T-helper 22 cell (primary cell): Measurements from ENCODE around the gene PEX26.
A peak's percentile ranks its signal among the peaks of the same experiment; 100 is the strongest.
"Not testable (repeated sequence)": the region's sequence is repeated elsewhere in the genome, so short reads cannot be mapped to it uniquely, and the experiment has no call there.

Experiments used
- DNase-seq: peaks from one replicate; pipeline ENCODE4 v3.0.0-alpha.2; 2020; ENCODE audit warnings: low read depth

PEX26 gene

DNA sequence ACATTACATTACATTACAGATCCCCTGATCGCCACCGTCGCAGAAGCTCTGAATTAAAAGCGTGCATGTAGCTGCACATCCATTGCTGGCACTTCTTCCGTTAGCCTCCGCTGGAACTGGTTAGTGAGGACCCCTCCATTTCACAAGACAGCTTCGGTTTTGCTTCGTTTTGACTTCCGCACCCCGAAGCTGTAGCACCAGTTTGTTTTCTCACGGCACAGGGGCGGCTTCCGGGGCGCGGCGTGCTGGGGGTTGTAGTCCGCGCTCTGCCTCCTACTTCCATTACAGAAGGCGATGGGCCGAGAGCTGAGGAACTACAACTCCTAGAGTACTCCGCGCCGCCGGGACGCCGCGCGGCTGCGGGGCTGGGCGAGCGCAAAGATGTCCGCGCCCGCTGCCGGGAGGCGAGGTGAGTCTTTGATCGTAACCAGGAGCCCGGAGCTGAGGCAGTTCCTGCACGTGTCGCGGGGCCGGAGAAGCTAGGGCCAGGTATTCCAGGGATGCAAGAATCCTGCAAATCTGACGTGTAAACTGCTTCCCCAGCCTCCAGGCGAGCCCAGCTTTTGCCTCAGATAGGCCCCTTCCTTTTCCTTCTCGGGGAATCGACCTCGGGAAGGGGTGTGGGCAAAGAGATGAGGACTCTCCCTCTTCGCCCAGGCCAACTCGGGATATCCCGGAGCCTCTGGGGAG lies at the start of gene PEX26:
TSS of gene PEX26 (plus strand) at position 352 of the 690 bp plus-strand sequence. CDS start 387 bp downstream, outside the sequence.
- DNase-seq = peak; percentile 93

DNA sequence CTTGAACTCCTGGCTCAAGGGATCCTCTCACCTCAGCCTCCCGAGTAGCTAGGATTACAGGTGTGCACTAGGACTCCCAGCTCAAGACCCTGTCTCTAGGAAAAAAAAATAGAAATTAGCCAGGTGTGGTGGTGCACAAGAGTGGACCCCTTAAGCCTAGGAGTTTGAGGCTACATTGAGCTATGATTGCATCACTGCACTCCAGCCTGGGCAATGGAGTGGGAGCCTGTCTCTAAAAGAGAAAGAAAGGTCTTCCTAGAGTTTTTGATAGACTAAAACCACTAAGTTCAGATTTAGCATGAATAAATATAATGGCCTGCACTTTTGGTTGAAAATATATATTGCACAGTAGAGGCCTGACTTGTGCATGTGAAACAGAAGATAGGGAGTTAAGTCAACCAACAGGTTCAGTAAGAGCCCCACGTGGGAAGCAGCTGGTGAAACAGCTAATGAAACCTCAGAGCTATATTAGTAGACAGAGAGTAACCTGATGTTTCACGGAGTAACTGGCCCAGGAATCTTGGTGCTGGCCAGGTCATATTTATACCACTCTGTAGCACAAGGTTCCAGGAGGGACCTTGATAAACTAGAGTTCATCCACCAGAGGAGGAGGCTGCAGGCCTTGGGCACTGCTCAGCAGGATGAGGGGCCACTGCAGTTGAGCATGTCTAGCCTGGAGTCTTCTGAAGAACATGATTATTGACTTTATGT lies 48.8 kb upstream of the PEX26 start:
- DNase-seq = no peak

DNA sequence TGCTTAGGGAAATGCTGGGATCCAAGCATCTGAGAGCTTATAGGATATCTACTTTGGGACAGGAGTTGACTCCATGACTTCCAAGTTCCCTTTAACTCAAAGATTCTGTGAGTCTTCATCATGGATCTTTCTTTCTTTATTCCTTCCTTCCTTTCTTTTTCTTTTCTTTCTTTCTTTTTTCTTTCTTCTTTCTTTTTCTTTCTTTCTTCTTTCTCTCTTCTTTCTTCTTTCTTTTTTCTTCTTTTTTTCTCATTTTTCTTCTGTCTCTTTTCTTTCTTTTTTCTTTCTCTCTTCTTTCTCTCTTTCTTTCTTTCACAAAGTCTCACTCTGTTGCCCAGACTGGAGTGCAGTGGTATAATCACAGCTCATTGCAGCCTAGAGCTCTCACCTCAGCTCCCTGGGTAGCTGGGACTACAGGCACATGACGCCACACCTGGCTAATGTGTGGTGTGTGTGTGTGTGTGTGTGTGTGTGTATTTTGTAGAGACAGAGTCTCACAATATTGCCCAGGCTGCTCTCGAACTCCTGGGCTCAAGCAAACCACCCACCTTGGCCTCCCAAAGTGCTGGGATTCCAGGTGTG lies 48.0 kb upstream of the PEX26 start:
- DNase-seq = no peak

DNA sequence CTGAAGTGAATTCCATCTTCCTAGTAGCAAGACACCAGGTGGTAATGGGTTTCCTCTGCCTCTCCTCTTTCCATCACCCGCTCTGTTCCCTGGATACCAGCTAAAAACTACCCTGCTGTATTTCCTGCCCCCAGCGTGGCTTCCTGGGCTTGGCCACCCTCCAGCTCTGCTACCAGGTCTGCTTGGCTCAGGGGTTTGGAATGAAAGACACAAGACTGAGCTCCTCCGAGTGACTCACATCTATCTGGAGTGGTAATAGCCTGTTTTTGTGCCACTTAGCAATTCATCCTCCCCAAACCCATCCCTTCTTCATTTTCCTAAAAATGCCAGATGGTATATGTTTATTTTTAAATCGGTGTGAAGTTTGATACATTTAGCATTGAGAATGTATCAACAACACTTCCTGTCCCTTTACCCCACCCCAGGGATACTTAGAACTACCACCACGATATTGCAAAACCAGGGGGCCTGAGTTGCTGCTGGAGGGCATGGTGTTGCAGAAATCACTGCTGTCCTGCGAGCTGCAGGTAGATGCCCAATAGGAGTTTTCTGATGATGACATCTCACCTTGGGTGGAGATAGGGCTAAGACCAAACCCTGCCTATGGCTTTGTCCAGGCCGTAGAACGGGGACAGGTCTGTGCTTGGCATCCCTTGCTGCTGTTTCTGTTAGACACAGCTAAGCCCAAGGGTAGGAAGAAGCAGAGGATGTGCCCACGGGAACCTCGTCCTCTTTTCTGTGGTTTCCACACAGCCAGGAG lies 45.9 kb upstream of the PEX26 start:
- DNase-seq = no peak

DNA sequence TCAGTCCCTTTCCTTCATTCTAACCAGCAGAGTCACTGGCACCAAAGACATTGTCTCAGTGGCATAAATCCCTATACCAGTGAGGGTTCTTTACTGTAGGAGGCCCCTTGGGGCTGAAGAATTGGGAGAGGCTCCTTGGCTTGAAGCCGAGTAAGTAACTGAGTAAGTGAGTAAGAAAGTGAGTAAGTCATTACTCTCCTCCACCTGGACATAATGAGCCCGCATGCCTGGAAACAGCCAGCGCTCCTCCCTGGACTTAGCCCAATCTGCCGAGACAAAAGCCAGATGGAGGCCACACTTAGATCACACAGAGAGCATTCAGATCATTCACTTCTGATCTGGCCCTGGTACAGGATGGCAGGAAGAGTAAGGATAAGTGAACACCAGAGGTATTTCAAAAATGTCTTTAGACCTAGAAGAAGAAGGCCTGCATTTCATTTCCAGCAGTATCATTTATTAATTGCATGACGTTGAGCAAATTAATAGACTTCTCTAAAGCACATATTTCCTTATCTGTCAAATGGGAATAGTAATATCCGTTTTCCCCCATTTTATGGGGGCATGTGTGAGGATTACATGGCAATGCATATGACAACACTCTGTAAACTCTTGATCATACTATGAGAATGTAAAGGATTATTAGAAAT lies 45.2 kb upstream of the PEX26 start:
- DNase-seq = no peak

DNA sequence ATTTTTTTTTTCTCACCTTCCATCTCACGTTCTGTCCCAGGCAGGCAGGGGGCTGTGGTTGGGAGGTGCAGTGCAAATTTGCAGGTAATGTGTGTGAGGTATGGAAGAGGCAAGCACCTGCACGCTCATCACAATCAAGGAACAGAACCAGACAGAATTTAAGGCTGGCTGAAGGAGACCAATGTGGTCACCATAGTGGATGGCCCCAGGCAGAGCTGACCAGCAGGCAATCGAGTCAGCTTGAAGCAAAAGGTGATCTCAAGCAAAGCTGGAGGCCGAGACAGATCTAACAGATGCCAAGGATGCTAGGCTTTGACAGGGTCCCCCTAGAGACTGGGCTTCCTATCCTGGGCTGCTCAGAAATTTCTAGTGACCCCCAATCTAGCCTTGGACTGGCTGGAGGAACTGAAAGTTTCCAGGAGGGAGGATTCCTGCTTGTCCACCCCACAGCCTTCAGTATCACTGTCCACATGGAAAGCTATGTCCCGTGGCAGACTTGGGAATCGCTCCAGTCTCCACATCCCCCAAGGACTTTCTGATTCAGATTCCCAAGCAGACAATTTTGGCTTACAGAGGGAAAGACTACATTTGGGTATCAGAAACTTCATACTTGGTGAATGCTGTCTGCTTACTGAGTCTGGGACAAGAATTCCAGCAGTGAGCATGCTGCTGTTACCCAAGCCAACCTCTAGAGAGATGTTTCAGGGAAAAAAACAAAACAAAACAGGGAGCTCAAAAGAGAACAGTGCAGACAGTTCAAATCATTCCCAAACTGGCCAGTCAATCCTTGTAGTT lies 44.4 kb upstream of the PEX26 start:
- DNase-seq = no peak

DNA sequence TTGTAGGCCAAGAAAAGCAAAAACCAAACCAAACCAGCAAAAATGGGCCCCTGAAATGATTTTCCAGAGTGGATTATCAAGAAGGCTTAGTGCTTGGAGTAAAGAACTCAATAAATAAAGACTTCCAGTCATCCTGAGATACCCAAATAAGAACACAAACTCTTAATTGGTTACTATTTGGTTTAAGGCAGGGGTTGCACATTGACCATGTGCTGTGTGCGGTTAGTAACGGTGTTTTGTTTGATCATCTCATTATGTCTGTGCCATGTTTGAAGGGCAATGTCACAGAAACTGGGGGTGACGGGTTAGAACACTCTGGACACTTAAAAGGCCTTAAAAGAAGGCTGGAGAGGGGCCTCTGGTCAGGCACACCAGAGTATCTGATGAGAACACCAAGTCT lies 43.7 kb upstream of the PEX26 start:
- no peak for DNase-seq

DNA sequence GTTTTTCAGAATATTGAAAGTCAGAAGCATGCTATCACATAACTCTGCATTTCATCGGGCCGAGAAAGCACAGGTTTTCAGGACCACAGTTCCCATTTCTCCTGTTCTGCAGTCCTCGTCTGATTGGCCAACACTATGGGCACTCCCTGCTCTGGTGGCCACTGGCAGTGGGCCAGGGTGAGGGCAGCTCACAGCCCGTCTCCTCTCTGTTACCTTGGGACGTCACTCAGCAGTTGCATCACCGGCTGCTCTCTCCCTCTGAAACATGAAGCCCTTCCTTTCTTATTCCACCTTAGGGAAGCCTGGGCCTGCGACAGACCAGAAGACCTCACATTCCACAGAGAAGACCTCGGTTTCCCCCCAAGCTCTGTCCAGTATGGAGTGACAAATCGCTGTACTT lies 42.0 kb upstream of the PEX26 start:
- DNase-seq = no peak

DNA sequence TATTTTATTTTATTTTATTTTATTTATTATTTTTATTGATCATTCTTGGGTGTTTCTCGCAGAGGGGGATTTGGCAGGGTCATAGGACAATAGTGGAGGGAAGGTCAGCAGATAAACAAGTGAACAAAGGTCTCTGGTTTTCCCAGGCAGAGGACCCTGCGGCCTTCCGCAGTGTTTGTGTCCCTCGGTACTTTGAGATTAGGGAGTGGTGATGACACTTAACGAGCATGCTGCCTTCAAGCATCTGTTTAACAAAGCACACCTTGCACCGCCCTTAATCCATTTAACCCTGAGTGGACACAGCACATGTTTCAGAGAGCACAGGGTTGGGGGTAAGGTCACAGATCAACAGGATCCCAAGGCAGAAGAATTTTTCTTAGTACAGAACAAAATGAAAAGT lies 36.9 kb upstream of the PEX26 start:
- not testable (repeated sequence) for DNase-seq

DNA sequence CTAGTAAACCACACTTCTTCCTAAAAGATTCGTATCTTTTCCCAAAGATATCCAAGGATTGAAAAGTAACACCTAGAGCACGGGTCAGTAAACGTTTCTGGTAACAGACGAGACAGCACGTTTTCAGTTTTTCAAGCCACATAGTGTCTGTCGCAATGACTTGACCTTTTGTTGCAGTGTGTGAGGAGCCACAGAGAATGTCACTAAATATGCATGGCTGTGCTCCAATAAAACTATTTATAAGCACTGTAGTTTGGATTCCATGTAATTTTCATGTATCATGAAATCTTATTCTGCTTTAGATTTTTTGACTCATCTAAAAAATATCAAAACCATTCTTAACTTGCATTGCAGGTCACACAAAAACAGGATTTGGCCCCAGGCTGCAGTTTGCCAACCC lies 35.1 kb upstream of the PEX26 start:
- no peak for DNase-seq

DNA sequence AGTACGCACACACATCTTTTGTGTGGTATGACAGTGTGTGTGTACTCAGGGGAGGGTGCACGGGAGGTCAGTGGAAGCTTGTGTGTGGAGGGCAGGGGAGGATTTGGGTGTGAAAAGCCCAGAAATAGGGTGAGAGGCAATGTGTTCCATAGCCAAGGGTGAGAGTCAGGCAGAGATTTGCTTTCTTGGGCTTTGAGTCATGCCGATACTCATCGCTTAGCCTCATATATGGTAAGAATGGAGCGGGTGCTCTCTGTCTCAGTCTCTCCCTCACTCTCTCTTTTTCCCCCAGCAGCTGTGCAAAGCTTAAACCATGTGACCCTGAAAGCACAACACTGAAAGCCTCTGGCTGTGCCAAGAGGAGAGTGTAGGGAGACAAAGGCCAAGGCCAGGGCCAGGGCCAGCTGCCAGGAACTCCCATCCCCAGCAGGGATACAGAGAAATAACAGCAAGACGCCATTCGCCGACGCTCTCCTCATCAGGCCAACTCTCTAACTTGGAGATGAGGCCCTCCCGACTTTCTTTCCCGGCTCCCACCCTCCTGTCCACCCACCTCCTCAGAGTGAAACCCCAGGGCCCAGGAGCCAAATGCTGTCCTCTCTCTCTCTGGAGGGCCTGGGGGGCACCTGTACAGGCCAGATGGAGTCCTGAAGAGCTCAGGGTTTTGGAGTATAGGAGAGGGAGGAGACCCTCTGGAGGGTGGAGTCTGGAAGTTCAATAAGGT lies 33.1 kb upstream of the PEX26 start:
- DNase-seq = no peak

DNA sequence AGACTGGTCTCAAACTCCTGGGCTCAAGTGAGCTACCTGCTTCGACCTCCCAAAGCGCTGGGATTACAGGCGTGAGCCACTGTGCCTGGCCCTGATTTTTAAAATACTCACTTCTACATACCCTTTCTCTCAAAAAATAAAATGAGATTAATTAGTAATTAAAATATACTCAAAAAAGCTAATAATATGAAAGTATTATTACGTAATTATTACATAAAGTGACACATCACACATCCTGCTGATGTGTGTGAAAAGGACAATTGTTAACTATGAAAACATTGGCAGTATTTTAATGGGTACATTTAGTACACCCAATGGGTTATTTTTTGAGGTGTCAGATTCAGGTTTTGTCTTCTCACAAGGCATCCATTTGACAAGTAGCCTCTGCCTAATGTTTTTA lies 32.0 kb upstream of the PEX26 start:
- DNase-seq = no peak

DNA sequence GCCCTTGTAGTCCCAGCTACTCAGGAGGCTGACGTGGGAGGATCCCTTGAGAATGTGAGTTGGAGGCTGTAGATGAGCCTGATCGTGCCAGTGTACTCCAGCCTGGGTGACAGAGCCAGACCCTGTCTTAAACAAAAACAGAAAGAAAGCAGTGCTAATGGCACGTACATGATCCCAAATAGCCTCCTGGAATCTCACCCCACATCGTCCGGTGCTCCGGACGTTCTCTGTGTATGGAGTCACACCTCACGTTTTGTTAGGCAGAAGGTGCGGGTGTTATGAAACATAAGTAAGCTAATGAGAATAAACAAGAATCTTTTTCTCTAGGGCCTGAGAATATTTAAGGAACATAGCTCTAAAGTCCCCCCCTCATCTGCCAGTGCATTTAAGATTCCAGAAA lies 29.7 kb upstream of the PEX26 start:
- DNase-seq = no peak

DNA sequence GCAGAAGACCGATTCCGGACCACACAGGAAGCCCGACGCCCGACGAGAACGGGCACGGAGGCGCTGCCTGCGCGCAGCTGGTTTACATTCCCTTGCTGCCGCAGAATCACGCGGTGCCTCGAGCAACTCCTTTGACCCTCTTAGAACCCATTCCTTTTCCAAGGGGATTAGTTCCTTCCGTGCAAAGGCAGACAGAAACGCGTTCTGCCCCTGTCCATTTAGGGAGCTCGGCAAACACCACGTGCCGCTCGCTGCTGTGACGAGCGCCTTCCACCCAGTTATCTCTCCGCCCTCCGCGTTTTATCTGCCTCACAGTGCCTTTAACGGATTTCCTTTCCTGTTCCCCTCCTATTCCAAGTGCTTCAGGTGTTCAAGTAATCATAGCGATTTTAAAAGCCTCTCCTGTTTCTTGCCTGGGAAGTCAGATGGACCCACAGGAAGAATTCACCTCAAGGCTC lies 29.3 kb upstream of the PEX26 start:
- no peak for DNase-seq

DNA sequence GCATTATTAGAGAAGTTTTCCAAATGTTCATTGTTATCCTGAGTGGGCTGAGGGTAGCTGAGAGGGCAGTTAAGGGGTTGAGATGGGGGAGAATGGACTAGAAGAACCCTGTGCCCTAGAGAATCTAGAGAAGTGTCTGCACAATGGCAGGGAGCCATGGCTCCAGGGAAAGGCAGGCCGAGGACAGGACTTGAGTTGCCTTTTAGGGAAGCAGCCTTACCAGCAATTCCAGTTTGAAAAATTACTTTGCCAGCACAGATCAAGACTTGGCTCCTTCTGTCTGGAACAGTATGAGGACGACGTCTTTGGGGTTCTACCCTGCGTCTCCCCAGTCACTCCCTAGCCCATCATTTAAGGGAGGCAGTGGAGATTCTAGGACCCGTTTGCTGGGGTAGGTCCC lies 27.7 kb upstream of the PEX26 start:
- no peak for DNase-seq

DNA sequence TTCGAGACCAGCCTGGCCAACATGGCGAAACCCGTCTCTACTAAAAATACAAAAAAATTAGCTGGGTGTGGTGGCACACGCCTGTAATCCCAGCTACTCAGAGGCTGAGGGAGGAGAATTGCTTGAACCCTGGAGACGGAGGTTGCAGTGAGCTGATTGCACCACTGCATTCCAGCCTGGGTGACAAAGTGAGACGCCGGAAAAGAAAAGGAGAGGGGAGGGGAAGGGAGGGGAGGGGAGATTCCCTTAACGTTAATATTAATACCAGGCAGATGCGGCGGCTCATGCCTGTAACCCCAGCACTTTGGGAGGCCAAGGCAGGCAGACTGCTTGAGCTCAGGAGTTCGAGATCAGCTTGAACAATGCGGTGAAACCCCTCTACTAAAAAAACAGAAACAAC lies 26.7 kb upstream of the PEX26 start:
- DNase-seq = not testable (repeated sequence)

DNA sequence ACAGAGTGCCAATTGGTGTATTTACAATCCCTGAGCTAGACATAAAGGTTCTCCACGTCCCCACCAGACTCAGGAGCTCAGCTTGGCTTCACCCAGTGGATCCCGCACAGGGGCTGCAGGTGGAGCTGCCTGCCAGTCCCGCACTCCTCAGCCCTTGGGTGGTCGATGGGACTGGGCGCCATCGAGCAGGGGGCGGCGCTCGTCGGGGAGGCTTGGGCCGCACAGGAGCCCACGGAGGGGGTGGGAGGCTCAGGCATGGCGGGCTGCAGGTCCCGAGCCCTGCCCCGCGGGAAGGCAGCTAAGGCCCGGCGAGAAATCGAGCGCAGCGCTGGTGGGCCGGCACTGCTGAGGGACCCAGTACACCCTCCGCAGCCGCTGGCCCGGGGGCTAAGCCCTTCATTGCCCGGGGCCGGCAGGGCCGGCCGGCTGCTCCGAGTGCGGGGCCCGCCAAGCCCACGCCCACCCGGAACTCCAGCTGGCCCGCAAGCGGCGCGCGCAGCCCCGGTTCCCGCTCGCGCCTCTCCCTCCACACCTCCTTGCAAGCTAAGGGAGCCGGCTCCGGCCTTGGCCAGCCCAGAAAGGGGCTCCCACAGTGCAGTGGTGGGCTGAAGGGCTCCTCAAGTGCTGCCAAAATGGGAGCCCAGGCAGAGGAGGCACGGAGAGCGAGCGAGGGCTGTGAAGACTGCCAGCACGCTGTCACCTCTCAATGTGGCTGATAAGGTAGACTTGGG lies 24.4 kb upstream of the PEX26 start:
- DNase-seq = not testable (repeated sequence)

DNA sequence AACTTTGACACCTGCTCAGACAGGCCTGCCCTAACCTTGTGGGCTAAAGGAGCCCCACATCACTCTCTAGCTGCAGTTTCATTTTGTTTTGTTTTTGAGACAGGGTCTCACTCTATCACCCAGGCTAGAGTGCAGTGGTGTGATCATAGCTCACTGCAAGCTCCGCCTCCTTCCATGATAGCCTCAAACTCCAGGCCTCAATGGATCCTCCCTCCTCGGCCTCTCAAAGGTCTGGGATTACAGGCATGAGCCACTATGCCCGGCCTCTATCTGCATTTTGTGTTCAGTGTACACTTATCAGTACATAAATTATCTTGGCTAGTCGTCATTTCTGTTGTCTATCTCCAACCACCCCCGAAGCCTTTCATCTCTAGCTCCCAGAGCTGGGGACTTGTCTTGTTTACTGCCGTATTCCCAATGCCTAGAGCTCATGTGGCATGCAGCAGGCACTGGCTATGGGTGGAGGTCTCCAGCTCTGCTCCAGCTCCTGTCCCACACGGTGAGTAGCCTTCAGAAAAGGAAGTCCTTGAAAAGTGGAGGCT lies 22.1 kb upstream of the PEX26 start:
- no peak for DNase-seq

DNA sequence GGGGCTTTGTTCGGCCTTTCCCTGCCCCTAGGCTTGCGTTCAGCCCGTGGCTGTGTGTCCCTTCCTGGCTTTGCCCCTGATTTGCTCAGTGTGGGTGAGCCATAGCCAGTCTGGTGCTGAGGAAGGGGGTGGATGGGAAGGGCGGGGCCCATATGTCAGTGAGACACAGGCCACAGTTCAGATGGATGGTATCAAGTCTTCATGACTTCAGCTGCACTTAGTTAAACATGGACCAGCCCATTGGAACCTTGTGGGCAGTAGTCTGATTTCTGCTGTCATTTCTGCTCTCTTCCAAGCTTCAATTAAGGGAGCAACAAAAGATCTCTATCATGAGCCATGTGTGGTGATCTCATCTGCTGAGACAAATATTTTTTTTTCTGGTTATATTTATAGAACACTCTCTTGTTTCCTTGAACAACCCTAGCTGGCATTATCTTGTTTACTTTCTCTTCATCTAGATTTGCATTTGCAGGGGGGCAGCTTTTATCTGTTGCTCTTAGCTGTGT lies 21.6 kb upstream of the PEX26 start:
- no peak for DNase-seq
